ENCODE measurements around the gene MAP3K21.

MAP3K21 gene

DNA sequence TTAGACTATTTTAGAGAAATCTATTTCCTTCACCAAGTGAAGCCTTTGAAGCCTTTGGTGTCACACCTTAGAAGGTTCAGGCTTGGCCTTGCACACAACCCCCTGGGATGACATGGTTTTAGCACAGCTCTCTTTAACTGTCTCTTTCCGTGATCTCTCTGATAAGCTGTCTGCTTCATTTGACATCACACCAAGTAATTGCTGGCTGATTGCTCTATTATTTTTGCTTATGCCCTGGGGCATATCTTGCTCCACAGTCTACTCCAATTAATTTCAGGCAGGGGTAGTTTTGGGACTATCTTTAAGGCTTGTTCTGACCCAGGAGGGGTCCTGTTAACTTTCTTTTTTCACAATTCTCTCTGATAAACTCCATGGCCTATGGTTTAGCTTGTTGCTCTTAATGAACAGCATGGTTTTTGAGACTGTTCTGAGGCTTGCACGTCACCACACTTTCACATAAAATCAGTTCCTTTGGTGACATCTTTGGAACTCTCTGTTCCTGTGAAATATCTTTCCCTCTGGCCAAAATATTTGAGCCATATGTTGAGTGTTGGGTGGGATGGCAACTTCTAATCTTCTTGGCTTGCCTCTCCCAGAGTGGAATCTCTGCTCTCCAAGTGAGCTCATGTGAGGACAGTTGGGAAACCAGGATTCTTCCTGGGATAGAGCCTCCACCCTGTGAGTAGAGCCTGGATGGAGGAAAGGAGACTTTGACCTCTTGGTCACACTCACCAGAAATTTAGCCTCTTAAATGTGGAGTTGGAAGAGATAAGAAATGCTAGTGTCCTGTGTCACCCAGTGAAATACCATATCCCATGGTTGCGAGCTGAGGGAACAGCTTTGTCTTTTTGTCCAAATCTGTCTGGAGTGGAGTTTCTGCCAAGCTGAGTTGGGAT is 63.6 kb downstream of the MAP3K21 start:
- no peak for DNase-seq

DNA sequence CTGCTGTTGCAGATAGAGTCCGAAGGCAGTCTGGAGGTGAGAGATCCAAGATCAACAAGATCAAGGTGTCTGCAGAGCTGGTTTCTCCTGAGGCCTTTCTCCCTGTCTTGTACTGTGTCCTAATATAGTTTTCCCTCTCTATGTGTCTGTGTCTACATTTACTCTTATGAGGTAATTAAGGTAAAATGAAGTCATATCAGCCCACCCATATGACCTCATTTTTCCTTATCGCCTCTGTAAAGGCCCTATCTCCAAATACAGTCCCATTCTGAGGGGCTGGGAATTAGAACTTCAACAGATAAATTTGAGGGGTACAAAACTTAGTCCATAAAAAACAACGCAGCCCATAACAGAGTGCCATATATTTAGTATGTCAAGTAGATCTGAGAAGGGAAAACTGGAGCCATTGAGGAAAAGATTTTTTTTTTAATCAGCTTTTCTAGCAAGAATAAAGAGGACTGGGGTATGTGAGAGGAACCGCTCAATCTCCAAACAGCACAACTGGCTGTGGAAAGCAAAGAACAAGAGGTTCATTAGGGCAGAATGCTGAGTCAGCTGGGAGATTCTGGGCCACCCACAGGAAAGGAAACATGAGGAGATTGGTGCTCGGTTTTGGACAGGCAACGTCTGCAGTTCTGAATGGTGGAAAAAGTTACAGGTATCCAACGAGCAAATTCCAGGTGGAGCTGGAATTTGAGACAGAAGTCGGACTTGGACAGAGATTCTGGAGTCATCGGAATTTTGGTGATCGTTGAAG is 65.7 kb downstream of the MAP3K21 start:
- no peak for DNase-seq

DNA sequence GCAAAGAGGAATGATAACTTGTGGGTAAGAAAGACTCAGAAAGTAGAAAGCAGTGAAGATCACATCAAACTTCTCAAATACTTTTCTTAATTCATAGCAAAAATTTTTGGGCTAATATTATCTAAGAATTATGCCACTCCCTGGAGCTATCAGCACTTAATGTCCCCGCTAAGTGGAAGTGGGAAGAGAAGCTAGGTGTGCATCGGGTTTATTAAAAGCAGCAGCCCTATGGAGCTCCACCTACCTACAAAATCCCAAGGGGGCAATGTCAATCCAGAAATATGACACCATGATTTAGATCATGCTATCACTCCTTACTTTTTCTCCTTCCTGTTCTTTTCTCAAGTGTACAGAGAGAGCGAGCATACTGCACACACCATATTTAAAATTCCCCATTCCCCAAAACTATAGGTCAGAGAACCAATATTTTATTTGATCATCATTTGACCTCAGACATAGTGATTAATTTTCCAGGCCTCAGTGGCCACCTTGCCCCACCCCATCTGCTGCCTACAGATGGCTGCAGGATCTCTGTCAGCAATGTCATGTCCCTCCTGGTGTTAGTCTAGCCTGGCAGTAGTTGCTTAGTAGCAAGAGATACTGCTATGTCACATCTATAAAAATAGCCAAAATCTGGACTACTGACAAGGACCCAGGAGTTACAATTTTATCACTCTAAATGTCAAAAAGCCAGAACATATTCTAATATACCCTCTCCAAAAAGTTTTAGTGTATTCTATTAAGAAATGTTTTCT is 66.6 kb downstream of the MAP3K21 start:
- DNase-seq, result no peak

GRCh38 chr1:233394860-233395717 is 67.6 kb downstream of the MAP3K21 start:
- peak; percentile 14 for DNase-seq

DNA sequence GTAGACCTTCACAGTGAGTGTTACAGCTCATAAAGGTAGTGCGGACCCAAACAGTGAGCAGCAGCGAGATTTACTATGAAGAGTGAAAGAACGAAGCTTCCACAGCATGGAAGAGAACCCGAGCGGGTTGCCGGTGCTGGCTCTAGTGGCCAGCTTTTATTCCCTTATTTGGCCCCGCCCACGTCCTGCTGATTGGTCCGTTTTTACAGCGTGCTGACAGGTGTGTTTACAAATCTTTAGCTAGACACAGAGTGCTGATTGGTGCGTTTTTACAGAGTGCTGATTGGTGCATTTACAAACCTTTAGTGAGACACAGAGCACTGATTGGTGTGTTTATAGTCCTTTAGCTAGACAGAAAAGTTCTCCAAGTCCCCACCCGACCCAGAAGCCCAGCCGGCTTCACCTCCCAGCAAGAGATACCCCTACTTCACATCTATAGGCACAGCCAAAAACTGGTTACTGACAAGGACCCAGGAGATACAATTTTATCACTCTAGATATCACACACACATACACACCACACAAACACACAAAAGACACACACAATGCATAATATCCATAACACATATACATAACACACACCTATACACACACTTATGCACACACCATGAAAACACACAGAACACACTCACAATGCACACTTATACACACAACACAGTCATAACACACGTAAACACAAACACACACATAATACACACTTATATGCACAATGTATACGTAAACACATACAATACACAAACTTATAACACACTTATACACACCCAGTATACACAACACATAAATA is 68.5 kb downstream of the MAP3K21 start:
- DNase-seq, result no peak

DNA sequence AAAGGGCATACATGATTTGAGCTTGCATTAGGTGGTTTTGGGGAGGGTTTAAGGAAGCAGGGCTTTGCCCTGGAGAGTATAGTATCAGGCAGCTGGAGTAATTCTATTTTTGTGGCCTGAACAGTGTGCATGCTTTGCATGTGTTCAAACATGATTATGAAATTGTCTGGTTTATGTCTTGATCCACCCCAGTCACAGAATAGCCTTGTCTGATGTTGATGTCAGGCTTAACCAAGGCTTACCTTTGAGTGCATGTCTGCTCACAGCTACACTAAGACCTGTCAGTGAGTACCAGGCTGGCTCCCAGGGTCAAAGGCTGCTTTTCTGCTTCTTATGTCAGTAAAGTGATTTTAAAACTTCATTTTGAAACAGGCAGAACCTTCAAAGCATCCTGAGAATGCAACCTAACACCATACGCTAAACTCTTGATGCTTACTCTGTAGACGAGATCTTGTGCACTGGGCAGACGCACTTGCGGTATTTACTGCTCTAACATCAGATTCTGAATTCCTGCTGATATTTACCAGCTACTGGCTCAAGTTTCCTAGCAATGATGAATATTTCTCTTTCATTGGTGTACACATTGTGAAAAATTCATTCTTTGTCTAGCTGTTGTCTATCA is 78.9 kb downstream of the MAP3K21 start:
- DNase-seq, result no peak

GRCh38 chr1:233406994-233407631 is 79.6 kb downstream of the MAP3K21 start:
- no peak for DNase-seq

DNA sequence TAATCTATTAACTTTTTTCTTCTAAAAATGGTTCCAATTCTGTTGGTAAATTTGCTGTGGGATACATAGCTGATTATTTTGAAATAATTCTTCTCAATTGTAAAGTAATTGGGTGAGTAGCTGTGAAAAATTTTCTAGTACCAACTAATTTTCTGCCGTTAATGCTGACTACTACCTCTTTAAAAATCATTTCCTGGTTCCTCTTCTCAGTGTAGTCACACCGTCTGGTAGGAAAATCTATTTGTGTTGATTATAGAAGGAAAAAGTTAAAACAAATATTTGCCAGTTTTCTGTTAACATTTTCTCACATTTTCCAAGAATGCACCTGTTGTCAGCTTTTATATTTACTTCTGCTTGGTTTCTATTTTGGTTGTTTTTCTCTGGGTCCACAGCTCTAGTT is 82.0 kb downstream of the MAP3K21 start:
- no peak for DNase-seq

DNA sequence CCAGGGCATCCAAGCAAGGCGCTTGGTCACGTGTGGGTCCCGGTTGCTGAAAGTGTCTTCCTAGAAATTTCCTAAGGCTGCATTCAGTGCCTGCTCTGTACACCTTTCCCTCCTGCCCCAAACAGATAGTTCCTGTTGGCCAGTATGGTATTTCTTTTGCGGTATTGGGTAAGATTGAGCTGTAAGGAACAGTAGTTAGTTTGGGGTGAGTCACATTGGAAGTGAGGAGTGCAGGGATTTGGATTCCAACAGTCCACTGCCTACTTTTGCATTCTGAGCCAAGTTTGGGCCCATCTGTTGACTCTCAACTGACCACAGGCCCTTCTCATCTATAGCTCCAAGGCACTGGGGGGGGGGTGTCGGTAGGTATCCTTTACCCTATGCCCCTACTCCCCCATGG is 83.4 kb downstream of the MAP3K21 start:
- DNase-seq, result no peak

DNA sequence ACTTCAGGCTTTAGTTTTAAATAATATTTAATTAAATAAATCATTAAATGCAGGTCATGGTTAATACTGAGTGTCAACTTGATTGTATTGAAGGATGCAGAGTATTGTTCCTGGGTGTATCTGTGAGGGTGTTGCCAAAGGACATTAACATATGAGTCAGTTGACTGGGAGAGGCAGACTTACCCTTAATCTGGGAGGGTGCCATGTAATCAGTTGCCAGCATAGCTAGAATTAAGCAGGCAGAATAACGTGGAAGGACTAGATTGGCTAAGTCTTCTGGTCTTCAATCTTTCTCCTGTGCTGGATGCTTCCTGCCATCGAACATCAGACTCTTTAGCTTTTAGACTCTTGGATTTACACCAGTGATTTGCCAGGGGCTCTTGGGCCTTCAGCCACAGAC is 85.3 kb downstream of the MAP3K21 start:
- no peak for DNase-seq

GRCh38 chr1:233421293-233421692 is 93.8 kb downstream of the MAP3K21 start:
- no peak for DNase-seq

GRCh38 chr1:233424779-233425178 is 97.3 kb downstream of the MAP3K21 start:
- no peak for DNase-seq

- DNase-seq, result no peak
Observed at GRCh38 chr1:233427907-233428306, 100.4 kb downstream of the MAP3K21 start.

GRCh38 chr1:233431753-233432403 is 104.4 kb downstream of the MAP3K21 start:
- DNase-seq, result no peak

GRCh38 chr1:233432916-233433315 is 105.4 kb downstream of the MAP3K21 start:
- no peak for DNase-seq

GRCh38 chr1:233433436-233434210 is 106.1 kb downstream of the MAP3K21 start:
- DNase-seq, result no peak

Data from central memory CD4-positive, alpha-beta T cell (primary cell).